Progenitor cell of endocrine pancreas (in vitro differentiated cells): ENCODE data around the gene KAZN. TPM values are rescaled to one million over a fixed set of nuclear protein-coding genes. Genes with fewer than 3 reads are reported as not detected.

Experiments
- DNase-seq: peaks from one replicate; pipeline ENCODE4 v3.0.0; 2021; ENCODE audit warnings: low spot score; ENCODE audit not compliant: unreplicated experiment
- H3K27ac Mint-ChIP-seq: 2 replicates; pipeline ENCODE4 v1.8.0; 2021; ENCODE audit warnings: mild to moderate bottlenecking, moderate library complexity, mixed read lengths
- H3K27me3 Mint-ChIP-seq: 2 replicates; pipeline ENCODE4 v1.8.0; 2021; ENCODE audit warnings: mixed read lengths
- H3K36me3 Mint-ChIP-seq: 2 replicates; pipeline ENCODE4 v1.8.0; 2022; ENCODE audit warnings: mixed read lengths; ENCODE audit not compliant: insufficient read depth
- H3K4me1 Mint-ChIP-seq: 2 replicates; pipeline ENCODE4 v1.8.0; 2021; ENCODE audit warnings: low read depth, mixed read lengths
- H3K4me3 Mint-ChIP-seq: 2 replicates; pipeline ENCODE4 v1.8.0; 2021; ENCODE audit warnings: low read depth, mild to moderate bottlenecking, moderate library complexity, mixed read lengths
- H3K9me3 Mint-ChIP-seq: 2 replicates; pipeline ENCODE4 v1.8.0; 2021; ENCODE audit warnings: low read depth, mixed read lengths
- CTCF ChIP-seq: fragments of 200-600 bp; sonication (generic); IDR thresholded peaks from one replicate; pipeline ENCODE4 v1.5.0; 2021; ENCODE audit warnings: antibody characterized with exemption, mild to moderate bottlenecking; ENCODE audit not compliant: unreplicated experiment
- total RNA-seq: library from RNA; stranded (reverse); gene quantifications from 2 replicates; pipeline ENCODE4 v1.2.1, GENCODE V29; 2021

The KAZN gene
- total RNA-seq, 1 donor from 2014 or later, result 12.9 TPM

GRCh38 chr1:14835725-14836124, 237.2 kb downstream of the KAZN start:
- Mint-ChIP-seq H3K9me3 (peaks cover 8% of the 10 kb centered on the region), H3K27me3 (no peaks in the 10 kb centered on the region), H3K4me3 (no peak overlapping the region), H3K4me1 (no peaks in the 10 kb centered on the region), H3K36me3 (peaks cover 1% of the 10 kb centered on the region), H3K27ac (no peak overlapping the region)
- no peak for DNase-seq
- no peak for TF ChIP-seq CTCF

GRCh38 chr1:14836426-14837140, 238.1 kb downstream of the KAZN start:
- no peak for TF ChIP-seq CTCF
- Mint-ChIP-seq H3K27me3 (no peaks in the 10 kb centered on the region), H3K27ac (no peak overlapping the region), H3K4me3 (no peak overlapping the region), H3K4me1 (no peaks in the 10 kb centered on the region), H3K36me3 (peaks cover 2% of the 10 kb centered on the region), H3K9me3 (peaks cover 12% of the 10 kb centered on the region)
- no peak for DNase-seq

GRCh38 chr1:14840374-14840773, 241.9 kb downstream of the KAZN start:
- H3K27me3 Mint-ChIP-seq, result no peaks in the 10 kb centered on the region
- H3K9me3 Mint-ChIP-seq, result peaks cover 25% of the 10 kb centered on the region
- H3K36me3 Mint-ChIP-seq, result peaks cover 12% of the 10 kb centered on the region
- no peaks in the 10 kb centered on the region for H3K4me1 Mint-ChIP-seq
- H3K27ac Mint-ChIP-seq, result no peak overlapping the region
- no peak for DNase-seq
- no peak for TF ChIP-seq CTCF
- H3K4me3 Mint-ChIP-seq, result no peak overlapping the region

GRCh38 chr1:14841456-14841855, 243.0 kb downstream of the KAZN start:
- Mint-ChIP-seq H3K4me3 (no peak overlapping the region), H3K4me1 (no peaks in the 10 kb centered on the region), H3K27ac (no peak overlapping the region), H3K9me3 (peaks cover 25% of the 10 kb centered on the region), H3K27me3 (no peaks in the 10 kb centered on the region), H3K36me3 (peaks cover 12% of the 10 kb centered on the region)
- TF ChIP-seq CTCF, result no peak
- DNase-seq, result no peak

GRCh38 chr1:14841951-14842350, 243.5 kb downstream of the KAZN start:
- Mint-ChIP-seq H3K27ac (no peak overlapping the region), H3K4me1 (no peaks in the 10 kb centered on the region), H3K9me3 (peaks cover 25% of the 10 kb centered on the region), H3K27me3 (no peaks in the 10 kb centered on the region), H3K4me3 (no peak overlapping the region), H3K36me3 (peaks cover 12% of the 10 kb centered on the region)
- no peak for DNase-seq
- TF ChIP-seq CTCF, result no peak
